ENCODE measurements around the gene ZNF341.

Gene ZNF341

DNA sequence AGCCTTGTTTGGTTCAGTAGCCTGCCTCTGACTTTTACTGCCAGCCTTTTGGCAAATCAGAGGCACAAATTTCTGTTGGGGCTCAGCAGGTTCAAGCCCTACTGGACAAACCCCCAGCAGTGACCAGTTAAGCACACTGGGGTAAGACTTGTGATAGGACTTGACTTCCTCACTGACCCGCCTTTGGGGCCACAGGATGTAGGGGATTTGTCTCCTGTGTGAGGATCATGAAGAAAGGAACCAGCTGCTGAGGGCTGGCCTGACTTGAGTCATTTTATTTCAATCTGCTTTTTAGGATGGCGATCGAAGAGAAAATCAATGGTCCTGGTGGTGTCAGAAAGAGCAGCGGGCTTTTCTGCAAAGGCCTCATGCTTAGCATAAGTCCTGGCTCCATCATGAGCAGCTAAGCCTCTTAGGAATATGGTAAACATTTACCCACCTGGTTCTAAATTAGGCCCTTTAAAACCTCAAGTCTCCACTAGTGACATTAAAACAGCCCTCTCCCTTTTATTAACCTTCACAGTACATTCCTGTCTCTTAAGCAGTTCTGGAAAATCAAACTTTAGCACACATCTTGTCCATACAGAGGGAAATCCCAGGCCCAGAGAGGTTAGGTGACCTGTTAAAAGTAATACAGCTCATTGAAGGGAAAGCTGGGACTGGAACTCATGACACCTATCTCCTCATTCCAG is 96.0 kb downstream of the ZNF341 start:
- no peak for DNase-seq

- DNase-seq, result no peak
Measured at GRCh38 chr20:33828326-33828844, 96.6 kb downstream of the ZNF341 start.

GRCh38 chr20:33828967-33829560 is 97.3 kb downstream of the ZNF341 start:
- DNase-seq, result peak in 1 of 2 donors; percentile 20

- no peak for DNase-seq
Measured at GRCh38 chr20:33829636-33830035, 97.8 kb downstream of the ZNF341 start.

GRCh38 chr20:33830371-33830770 is 98.6 kb downstream of the ZNF341 start:
- no peak for DNase-seq

DNA sequence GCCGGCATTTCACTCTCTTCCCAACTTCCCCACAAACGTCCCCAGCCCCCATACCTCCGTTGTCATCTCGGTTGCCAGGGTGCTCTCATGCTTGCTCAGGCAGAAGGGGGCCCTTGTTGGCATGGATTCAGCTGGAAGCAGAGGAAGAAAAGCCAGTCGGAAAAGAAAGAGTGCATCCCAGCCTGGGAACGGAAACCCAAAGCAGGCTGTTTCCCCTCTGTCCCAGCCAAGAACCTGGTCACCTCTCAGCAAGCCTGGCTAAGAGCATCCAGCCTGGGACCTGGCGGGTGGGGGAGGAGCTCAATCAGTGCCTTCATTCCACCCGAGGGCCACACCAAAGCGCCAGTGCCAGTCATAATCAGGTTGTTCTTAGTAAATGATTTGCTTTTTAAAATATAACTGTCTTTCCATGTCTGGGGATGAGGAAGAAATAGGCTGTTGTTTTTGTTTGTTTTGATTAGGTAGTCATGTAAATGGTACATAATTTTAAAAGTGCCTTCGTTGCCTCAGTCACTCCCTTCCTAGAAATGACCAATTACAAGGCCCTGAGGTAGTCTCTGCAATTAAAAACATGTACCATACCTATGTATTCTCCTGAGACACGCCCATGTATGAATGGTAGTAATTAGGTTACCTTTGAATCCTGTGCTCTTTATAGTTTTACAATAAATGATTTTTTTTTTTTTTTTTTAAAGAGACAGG is 100.5 kb downstream of the ZNF341 start:
- DNase-seq, result peak in 1 of 2 donors; percentile 31

DNA sequence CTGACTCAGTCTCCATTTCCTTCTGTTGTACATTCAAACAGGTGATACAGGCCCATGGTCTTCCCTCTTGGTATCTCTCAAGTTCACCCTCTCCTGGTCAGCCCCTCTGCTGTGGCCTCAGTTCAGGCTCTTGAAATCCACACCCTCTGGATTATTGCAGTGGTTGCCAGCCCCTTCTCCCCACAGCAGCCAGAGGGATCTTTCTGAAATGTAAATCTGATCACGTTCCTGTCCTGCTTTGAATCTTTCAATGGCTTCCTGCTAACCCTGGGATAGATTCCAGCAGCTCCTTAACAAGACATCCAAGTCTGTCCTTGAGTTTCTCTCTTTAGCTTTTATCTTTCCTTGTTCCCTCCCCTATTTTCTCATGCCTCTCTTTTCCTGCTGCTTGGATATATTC is 101.5 kb downstream of the ZNF341 start:
- no peak for DNase-seq

DNA sequence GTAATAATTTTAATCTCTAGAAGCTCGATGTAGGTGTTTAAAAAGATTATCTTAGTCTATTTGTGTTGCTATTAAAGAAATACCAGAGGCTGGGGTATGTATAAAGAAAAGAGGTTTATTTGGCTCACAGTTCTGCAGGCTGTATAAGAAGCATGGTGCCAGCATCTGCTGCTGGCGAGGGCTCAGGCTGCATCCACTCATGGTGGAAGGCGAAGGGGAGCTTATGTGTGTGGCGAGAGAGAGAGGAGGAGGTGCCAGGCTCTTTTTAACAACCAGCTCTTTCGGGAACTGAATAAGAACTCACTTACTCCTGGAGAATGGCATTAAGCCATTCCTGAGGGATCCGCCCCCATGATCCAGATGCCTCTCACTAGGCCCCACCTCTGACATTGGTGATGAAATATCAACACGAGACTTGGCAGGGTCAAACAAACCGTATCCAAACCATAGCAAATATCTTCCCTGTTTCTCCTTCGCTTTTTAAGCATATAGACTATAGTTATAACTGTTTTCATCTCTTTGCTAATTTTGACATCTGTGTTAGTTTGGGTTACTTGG is 103.9 kb downstream of the ZNF341 start:
- DNase-seq, result no peak

DNA sequence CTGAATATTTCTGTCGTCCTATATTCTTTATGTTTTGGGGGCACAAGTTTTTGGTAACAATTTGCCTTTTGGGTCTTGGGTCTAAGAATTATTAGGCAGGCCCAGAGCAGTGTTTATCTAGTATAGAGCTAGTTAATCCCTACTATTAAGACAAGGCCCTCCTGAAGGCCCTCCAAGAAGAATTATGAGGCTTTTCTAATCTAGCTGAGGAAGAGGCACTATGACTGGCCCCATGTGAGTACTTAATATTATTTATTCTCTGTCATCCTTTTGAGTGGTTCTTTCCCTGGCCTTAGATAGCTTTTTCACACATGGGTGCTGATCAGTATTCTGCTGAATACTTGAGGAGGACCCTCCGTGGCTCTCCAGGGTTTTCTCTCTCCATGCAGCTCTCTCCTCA is 104.5 kb downstream of the ZNF341 start:
- DNase-seq, result no peak

DNA sequence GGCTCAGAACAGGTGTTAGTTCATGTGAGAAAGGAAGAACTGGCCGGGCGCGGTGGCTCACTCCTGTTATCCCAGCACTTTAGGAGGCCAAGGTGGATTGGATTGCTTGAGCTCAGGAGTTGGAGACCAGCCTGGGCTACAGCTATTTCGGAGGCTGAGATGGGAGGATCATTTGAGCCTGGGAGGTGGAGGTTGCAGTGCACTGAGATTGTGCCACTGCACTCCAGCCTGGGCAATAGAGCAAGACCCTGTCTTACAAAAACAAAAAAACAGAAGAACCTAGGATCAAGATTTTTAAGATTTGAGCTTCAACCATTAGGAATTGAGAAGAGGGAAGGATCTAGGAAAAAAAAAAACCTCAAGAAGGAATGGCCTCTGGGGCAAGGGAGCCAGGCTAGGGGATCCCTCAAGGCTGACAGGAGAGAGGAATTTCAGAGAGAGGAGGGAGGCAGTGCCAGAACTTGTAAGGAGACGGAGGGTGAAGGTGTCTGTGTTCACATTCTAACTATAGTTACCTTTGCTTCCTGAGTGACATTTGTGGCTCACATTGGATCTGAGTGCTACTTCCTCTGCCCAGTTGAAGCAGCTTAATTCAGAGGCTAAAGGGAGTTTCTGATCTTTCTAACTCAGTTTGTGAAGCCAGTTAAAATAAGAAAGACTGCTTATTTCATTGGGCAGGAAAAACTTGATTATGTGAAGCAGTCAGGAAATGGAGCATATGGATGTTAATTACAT is 105.5 kb downstream of the ZNF341 start:
- DNase-seq, result no peak

DNA sequence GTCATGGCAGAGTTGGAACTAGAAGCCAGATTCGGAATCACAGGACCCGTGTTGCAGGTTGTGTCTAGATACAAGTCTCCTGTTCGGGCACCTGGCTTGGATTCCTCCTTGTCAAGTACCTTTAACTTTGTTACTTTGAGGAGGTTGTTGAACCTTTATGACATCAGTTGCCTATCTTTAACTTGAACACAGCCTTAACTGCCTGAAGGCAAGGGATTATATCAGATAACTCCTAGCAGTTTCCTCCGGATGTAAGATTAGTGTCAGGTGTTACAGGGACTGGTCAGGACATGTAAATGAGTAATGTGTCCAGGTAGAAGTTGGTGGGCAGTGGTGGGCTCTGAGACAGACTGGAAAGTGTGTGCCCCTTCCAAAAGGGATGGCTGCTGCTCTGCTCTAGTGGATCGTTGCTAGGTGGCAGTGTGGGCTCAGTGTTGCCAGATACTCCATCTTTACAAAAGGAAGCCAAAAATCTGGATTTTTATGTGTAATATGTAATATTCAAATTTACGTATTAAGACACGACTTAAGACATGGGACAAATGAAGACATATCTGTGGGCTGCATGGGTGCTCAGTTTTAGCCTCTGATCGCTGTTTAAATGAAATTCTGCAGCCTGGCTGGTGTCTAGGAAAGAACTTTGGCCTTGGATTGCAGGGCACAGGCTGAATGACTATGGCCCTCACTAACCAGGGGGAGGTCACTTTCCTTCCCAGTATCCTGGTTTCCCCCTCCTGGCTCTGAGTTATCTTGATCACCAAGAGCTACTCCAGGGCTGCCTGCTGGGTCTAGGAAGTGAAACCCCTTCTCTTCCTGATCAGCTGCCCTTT is 106.5 kb downstream of the ZNF341 start:
- DNase-seq, result no peak

DNA sequence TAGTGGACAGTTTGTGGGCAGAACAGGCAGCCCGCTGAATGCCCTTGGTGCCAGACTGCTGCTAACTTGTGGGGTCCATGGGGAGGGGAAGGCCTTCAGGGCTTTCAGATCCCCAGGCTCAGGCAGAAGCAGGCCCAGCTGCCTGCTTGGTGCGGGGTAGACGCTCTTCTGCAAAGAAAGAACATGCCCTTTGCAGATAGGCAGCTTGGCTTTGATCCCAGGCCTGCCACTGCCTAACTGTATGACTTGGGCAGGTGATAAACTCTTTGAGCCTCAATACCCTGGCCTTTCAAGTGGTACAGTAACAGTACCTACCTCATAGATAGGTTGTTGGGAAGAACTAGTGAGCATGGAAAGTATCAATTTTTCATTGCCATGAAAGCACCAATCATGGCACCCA is 107.8 kb downstream of the ZNF341 start:
- no peak for DNase-seq

DNA sequence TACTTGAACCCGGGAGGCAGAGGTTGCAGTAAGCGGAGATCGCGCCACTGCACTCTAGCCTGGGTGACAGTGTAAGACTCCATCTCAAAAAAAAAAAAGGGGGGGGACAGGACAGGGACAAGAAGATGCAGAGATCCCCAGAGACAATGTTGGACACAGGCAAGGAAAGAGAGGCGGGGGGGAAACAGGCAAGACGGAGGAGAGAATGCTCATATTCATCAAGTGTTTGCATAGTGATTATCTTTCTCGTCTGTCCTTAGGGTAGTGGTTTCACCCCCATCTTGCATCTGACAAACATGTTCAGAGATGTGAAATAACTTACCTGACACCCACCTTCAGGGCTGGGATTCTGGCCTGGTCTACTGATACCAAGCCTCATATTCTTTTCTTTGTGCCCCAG is 108.4 kb downstream of the ZNF341 start:
- no peak for DNase-seq

GRCh38 chr20:33840759-33841435 is 109.1 kb downstream of the ZNF341 start:
- DNase-seq, result no peak

DNA sequence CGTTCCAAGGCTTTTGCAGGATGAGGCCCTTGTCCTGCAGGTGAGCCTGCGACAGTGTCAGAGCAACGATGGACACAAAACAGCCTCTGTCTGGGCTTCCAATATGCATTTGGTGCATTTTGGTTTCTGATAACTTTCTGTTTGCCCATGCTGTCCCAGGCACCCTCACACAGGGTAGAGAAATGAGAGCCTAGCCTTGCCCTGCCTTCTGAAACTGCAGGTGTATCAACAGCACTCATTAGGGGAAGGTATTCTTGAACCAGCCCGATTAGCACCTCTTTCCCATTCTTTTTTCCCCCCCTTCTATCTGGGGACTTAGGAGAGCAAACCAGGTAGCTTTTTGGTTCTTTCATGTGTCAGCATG is 109.6 kb downstream of the ZNF341 start:
- no peak for DNase-seq
